RWPE2 (cell line): ENCODE results near the gene KRTAP5-5.
"Not testable (repeated sequence)": the region's sequence is repeated elsewhere in the genome, so short reads cannot be mapped to it uniquely, and the experiment has no call there.

Experiments used
- ATAC-seq: fragments of 200-7000 bp; cut with Tn5 transposase; 3 replicates; pipeline ENCODE4 v1.9.1; 2021; ENCODE audit warnings: low read depth
- DNase-seq: peaks from one replicate; pipeline ENCODE4 v3.0.0-alpha.2; 2020; ENCODE audit warnings: low spot score
- H3K27ac ChIP-seq: fragments of 450-650 bp; 2 replicates; pipeline ENCODE4 v1.5.1; 2017; ENCODE audit warnings: mild to moderate bottlenecking; ENCODE audit not compliant: poor library complexity, severe bottlenecking
- H3K27me3 ChIP-seq: fragments of 250-450 bp; sonication (Bioruptor Pico); 2 replicates; pipeline ENCODE4 v1.5.1; 2021; ENCODE audit warnings: mild to moderate bottlenecking, moderate library complexity; ENCODE audit not compliant: insufficient read depth, poor library complexity, severe bottlenecking
- H3K36me3 ChIP-seq: fragments of 250-450 bp; sonication (Bioruptor Pico); 2 replicates; pipeline ENCODE4 v1.5.1; 2020; ENCODE audit warnings: low read depth, mild to moderate bottlenecking, moderate library complexity
- H3K4me1 ChIP-seq: fragments of 250-450 bp; sonication (Bioruptor Pico); 2 replicates; pipeline ENCODE4 v1.5.1; 2021; ENCODE audit warnings: mild to moderate bottlenecking, moderate library complexity; ENCODE audit not compliant: insufficient read depth, poor library complexity, severe bottlenecking
- H3K4me3 ChIP-seq: fragments of 250-450 bp; sonication (Bioruptor Pico); 2 replicates; pipeline ENCODE4 v1.5.1; 2021; ENCODE audit warnings: mild to moderate bottlenecking, moderate library complexity; ENCODE audit not compliant: severe bottlenecking
- H3K9me3 ChIP-seq: fragments of 250-450 bp; sonication (Bioruptor Pico); 2 replicates; pipeline ENCODE4 v1.5.1; 2021; ENCODE audit warnings: mild to moderate bottlenecking, moderate library complexity; ENCODE audit not compliant: severe bottlenecking
- TF ChIP-seq, protein P1 (sequence below): fragments of 450-650 bp; IDR thresholded peaks from one replicate; pipeline ENCODE4 v1.5.1; 2017; ENCODE audit warnings: mild to moderate bottlenecking, moderate library complexity; ENCODE audit not compliant: poor library complexity, severe bottlenecking

Gene KRTAP5-5

DNA sequence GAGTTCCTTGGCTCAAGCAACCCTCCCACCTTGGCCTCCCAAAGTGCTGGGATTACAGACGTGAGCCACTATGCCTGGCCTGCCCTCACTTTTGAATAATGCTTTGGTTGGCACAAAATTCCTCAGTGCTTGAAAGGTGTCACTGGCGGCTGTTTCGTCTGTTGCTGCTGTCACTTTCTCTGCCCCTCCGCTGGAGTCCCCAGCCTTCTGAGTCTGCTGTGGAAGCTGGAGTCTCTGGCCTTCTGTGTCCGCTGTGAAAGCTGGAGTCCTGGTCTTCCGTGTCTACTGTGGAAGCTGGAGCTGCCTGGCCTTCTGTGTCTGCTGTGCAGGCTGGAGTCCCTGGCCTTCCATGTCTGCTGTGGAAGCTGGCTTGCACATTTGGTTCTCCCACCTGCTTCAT, 39.6 kb upstream of the KRTAP5-5 start:
- DNase-seq (no peak), ATAC-seq (no peak)
- Histone ChIP-seq H3K9me3 (no peaks in the 10 kb centered on the region), H3K27me3 (no peaks in the 10 kb centered on the region), H3K4me1 (no peaks in the 10 kb centered on the region), H3K36me3 (no peaks in the 10 kb centered on the region), H3K4me3 (no peak overlapping the region), H3K27ac (no peak overlapping the region)
- TF ChIP-seq, protein P1, sequence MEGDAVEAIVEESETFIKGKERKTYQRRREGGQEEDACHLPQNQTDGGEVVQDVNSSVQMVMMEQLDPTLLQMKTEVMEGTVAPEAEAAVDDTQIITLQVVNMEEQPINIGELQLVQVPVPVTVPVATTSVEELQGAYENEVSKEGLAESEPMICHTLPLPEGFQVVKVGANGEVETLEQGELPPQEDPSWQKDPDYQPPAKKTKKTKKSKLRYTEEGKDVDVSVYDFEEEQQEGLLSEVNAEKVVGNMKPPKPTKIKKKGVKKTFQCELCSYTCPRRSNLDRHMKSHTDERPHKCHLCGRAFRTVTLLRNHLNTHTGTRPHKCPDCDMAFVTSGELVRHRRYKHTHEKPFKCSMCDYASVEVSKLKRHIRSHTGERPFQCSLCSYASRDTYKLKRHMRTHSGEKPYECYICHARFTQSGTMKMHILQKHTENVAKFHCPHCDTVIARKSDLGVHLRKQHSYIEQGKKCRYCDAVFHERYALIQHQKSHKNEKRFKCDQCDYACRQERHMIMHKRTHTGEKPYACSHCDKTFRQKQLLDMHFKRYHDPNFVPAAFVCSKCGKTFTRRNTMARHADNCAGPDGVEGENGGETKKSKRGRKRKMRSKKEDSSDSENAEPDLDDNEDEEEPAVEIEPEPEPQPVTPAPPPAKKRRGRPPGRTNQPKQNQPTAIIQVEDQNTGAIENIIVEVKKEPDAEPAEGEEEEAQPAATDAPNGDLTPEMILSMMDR, result no peak

DNA sequence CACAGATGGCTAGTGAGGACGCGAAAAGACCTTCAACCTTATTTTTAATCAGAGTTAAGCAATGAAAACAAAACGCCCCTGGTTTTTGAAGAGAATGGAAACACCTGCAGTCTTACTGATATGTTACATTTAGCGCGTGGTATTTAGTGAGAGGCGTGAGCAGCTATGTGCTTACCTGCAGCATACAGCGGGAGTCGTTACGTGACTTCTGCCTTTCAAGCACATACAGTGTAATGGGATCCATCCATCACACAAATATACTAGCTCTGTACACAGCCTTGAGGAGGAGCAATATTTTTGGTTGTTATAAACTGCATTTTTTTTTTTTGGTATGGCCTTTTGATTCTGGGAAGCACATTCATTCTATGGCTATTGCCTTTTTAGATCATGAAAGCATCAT, 36.9 kb upstream of the KRTAP5-5 start:
- DNase-seq, result no peak

DNA sequence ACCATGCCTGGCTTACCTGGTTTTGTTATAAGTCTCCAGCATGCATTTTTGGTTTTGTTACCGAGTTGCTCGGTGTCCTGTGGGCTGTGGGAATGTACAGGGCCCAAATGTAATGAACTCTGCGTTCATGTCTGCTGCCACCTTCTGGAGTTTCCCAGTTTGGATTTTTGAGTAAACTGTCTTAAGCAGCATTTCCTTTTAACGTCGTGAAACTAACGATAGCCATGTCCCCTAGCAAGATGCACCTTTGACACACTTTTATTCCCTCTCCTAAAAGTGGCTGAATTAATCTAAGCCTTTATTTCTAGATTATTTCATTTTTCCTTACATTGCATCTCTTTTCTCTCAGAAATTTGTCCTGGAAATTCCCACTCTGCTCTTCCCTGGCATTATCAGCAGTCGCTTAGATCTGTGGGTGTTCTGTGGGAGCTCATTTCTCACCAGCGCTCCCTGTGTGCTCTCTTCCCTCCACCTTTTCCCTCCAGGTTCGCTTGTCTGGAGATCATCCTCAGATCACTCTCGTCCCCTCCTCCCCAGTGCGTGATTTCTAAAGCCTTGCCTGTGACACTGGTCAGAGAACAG, 33.5 kb upstream of the KRTAP5-5 start:
- H3K27me3 ChIP-seq, DNase-seq, ATAC-seq, H3K27ac ChIP-seq, H3K4me1 ChIP-seq, H3K36me3 ChIP-seq, H3K9me3 ChIP-seq, H3K4me3 ChIP-seq: not testable (repeated sequence)

More for the DNA sequence above, 36.9 kb upstream of the KRTAP5-5 start:
- TF ChIP-seq, protein P1, result no peak
- no peaks in the 10 kb centered on the region for H3K27me3 ChIP-seq
- no peak overlapping the region for H3K4me3 ChIP-seq
- no peak for ATAC-seq
- H3K9me3 ChIP-seq, result no peaks in the 10 kb centered on the region
- no peaks in the 10 kb centered on the region for H3K4me1 ChIP-seq
- H3K27ac ChIP-seq, result no peak overlapping the region
- no peaks in the 10 kb centered on the region for H3K36me3 ChIP-seq

DNA sequence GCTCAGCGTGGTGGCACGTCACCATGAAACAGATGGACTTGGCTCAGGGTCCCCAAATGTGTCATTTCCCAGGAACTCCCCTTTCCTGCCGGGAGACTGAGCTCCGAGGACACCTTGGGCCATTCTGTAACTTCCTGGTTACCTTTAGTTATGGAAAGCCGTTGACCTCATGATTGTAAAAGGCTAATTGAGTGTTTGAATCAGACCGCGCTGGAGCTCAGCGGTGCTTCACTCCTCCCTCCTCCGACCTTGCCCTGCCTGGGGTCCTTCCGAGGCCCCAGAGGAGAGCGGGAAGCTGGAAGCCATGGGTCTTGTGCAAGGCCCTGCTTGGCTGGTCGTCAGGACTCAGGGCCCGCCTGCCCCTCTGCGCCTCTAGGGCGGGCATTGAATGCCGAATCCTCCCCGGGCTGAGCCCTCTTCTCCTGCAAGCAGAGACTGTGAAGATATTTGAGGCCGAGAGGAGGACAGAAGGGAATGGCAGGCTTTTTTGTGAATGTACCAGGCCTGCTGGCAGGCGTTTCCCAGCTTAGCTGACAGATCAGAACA, 32.9 kb upstream of the KRTAP5-5 start:
- not testable (repeated sequence) for H3K36me3 ChIP-seq, ATAC-seq, H3K27me3 ChIP-seq, H3K27ac ChIP-seq, H3K9me3 ChIP-seq, H3K4me1 ChIP-seq, DNase-seq, H3K4me3 ChIP-seq

DNA sequence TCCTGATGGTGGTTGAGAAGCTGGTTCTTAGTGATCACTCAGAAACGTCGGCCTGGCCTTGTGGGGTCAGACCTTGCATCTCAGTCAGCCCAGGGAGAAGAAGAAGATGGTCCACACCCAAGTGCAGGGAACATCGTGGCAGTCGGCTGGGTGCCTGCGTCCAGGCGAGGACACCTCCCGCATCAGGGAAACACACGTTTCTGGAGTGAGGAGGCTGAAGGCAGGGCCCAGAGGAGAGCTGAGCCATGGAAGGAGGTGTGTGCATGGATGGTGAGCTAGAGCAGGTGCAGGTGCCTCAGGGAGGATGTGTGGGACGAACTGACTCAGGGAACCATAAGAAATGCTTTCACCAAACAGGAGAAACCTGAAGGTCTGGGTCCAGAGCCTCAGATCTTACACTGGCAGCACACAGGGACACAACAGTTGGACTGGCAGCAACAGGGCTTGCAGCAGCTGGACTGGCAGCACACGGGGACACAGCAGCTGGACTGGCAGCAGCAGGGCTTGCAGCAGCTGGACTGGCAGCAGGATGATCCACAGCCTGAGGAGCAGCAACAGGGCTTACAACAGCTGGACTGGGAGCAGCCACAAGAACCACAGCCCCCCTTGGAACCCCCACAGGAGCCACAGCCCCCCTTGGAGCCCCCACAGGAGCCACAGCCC, 32.1 kb upstream of the KRTAP5-5 start:
- TF ChIP-seq, protein P1, result no peak
- DNase-seq, result no peak
- Histone ChIP-seq H3K9me3 (no peaks in the 10 kb centered on the region), H3K4me3 (no peak overlapping the region), H3K27ac (no peak overlapping the region), H3K36me3 (no peaks in the 10 kb centered on the region), H3K4me1 (no peaks in the 10 kb centered on the region), H3K27me3 (peaks cover 5% of the 10 kb centered on the region)
- no peak for ATAC-seq

DNA sequence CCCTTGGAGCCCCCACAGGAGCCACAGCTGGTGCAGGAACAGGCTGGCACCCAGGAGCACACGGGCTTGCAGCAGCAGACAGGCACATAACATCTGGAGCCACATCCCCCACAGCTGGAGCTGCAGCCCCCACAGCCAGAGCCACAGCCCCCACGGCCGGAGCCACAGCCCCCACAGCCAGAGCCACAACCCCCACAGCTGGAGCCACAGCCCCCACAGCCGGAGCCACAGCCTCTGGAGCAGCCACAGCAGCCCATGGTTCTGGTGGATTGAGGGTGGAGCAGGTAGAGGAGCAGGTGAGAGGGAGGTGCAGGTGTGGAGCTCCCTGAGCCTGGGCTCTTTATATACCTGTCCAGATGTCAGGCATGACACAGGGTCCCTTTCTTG, 31.6 kb upstream of the KRTAP5-5 start, which contains the start of gene KRTAP5-2:
Gene KRTAP5-2 (minus strand): TSS at position 301 of the 387 bp plus-strand sequence. CDS start 44 bp downstream, at position 257.
- no peaks in the 10 kb centered on the region for H3K4me1 ChIP-seq
- H3K36me3 ChIP-seq, result no peaks in the 10 kb centered on the region
- DNase-seq (no peak), ATAC-seq (no peak)
- H3K27ac ChIP-seq, result no peak within 1 kb of the TSS
- H3K4me3 ChIP-seq, result no peak within 1 kb of the TSS
- peaks cover 5% of the 10 kb centered on the region for H3K27me3 ChIP-seq
- no peaks in the 10 kb centered on the region for H3K9me3 ChIP-seq
- TF ChIP-seq, protein P1, result no peak

DNA sequence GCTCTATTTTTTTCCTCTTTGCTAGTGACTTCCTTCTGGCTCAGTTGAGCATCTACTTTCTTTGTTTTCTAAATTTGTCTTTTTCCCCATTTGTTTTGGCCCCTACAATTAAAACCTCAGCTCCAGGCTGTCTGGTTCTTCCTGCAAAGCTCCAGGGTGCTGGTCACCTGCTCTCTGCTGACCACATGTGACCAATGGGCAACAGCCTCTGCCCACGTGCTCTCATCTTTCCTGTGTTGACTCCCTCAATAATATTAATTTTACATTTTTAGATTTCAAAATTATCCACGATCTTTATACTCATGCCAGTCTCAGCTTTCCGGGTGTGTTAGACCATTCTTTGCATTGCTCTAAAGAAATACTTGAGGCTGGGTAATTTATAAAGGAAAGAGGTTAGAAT, 31.2 kb upstream of the KRTAP5-5 start:
- not testable (repeated sequence) for H3K4me3 ChIP-seq, DNase-seq, H3K36me3 ChIP-seq, H3K27me3 ChIP-seq, H3K9me3 ChIP-seq, H3K4me1 ChIP-seq, ATAC-seq, H3K27ac ChIP-seq
